Sigmoid colon (tissue), 4 donors: Measurements from ENCODE around the gene BOD1L1.

ENCODE experiments used
- EP300 ChIP-seq, 4 donors: sonication (generic); formaldehyde crosslinking; IDR thresholded peaks; one replicate each; pipeline ENCODE4 v1.6.1; 2017; ENCODE audit warnings: antibody characterized with exemption in 4 of 4
- POLR2A ChIP-seq, 2 donors: fragments of 450-650 bp; IDR thresholded peaks; one replicate each; pipeline ENCODE4 v1.6.1; 2016; ENCODE audit warnings: antibody characterized with exemption in 2 of 2, mild to moderate bottlenecking in 2 of 2, moderate library complexity in 2 of 2
- POLR2AphosphoS5 ChIP-seq, 4 donors: sonication (generic); formaldehyde crosslinking; IDR thresholded peaks; one replicate each; pipeline ENCODE4 v1.6.1; 2017; ENCODE audit warnings: antibody characterized with exemption in 4 of 4
- TF ChIP-seq, protein P1 (sequence below), 4 experiments: fragments of 450-650 bp in 3 of 4; fragments of 200-600 bp in 1 of 4; IDR thresholded peaks; one replicate each; pipeline ENCODE4 v1.5.1; 2016 to 2019; ENCODE audit warnings: antibody characterized with exemption in 4 of 4, mild to moderate bottlenecking in 3 of 4, moderate library complexity in 2 of 4

DNA sequence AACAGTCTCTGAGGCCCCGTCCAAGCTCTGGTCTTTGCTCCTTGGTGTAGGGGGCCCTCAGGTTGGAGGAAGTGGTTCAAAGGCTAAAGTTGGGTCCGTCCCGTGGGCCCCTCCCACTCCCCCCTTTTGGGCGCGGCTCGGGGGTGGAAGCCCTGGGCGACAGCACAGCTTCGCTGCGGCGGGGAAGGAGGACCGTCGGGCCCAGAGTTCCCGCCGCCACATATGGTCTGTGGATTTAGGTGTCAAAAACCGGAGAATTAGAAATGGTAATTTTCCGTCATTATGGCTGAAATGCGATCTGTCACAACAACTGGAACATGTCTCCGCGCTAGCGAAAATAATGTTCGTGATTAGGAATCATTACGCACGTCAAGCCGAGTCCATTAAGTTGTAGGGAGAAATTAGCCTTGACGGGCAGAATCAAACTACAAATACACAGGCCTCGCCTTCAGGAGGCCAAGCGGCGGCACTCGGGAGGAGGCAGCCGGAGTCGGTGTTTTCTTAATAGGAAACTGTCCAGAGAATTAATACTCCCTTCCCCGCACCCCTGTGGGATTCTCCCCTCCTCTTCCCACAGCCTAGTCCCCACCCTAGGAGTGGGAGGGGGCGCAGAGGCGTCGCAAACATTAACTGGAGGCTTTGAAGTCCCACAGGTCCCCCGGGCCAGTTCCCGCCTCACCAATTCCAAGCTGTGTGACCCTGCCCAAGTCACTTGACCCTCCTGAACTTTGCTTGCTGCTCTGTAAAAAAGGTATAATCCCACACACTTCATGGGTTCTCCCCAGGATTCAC lies 98.2 kb downstream of the BOD1L1 start:
- TF ChIP-seq, protein P1, sequence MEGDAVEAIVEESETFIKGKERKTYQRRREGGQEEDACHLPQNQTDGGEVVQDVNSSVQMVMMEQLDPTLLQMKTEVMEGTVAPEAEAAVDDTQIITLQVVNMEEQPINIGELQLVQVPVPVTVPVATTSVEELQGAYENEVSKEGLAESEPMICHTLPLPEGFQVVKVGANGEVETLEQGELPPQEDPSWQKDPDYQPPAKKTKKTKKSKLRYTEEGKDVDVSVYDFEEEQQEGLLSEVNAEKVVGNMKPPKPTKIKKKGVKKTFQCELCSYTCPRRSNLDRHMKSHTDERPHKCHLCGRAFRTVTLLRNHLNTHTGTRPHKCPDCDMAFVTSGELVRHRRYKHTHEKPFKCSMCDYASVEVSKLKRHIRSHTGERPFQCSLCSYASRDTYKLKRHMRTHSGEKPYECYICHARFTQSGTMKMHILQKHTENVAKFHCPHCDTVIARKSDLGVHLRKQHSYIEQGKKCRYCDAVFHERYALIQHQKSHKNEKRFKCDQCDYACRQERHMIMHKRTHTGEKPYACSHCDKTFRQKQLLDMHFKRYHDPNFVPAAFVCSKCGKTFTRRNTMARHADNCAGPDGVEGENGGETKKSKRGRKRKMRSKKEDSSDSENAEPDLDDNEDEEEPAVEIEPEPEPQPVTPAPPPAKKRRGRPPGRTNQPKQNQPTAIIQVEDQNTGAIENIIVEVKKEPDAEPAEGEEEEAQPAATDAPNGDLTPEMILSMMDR (IDR thresholded peaks at IDR 0.05) = no peak
- TF ChIP-seq POLR2A (IDR thresholded peaks at IDR 0.05) = no peak
- no peak for TF ChIP-seq EP300 (IDR thresholded peaks at IDR 0.05)
- no peak for TF ChIP-seq POLR2AphosphoS5 (IDR thresholded peaks at IDR 0.05)
